MCF 10A (cell line): ENCODE results near the gene HOXA6. TPM values are rescaled to one million over a fixed set of nuclear protein-coding genes. Genes with fewer than 3 reads are reported as not detected.

Source experiments
- BruUV-seq: library from RNA; stranded (reverse); fragments of 400-500 nt; replicated peaks from 2 replicates; lab custom pipeline; 2021; lab: Mats Ljungman, UMichigan
- CTCF ChIA-PET: fragments of 300-600 bp; sonication (Branson Sonifier 250); formaldehyde crosslinking; extraction: SDS; loops from one replicate; lab custom pipeline; 2021; ENCODE audit warnings: antibody characterized with exemption, inconsistent platforms; lab: Yijun Ruan, JAX
- POLR2A ChIA-PET: fragments of 300-600, 350-650 bp; sonication (Branson Sonifier 250); formaldehyde crosslinking; extraction: SDS; loops from one replicate; lab custom pipeline; 2020; ENCODE audit warnings: antibody characterized with exemption, inconsistent platforms; lab: Yijun Ruan, JAX
- DNase-seq: peaks from one replicate; pipeline ENCODE4 v3.0.0-alpha.2; 2018; ENCODE audit not compliant: unreplicated experiment
- H3K27ac Mint-ChIP-seq: one replicate; pipeline ENCODE4 v1.8.0; 2022; ENCODE audit warnings: mild to moderate bottlenecking, low read depth, mixed read lengths; ENCODE audit not compliant: unreplicated experiment
- H3K27me3 Mint-ChIP-seq: one replicate; pipeline ENCODE4 v1.8.0; 2022; ENCODE audit warnings: mixed read lengths; ENCODE audit not compliant: insufficient read depth, unreplicated experiment
- H3K36me3 Mint-ChIP-seq: one replicate; pipeline ENCODE4 v1.8.0; 2022; ENCODE audit warnings: mild to moderate bottlenecking, moderate library complexity, mixed read lengths; ENCODE audit not compliant: insufficient read depth, unreplicated experiment
- H3K4me1 Mint-ChIP-seq: one replicate; pipeline ENCODE4 v1.8.0; 2022; ENCODE audit warnings: mixed read lengths; ENCODE audit not compliant: insufficient read depth, unreplicated experiment
- H3K4me3 Mint-ChIP-seq: one replicate; pipeline ENCODE4 v1.8.0; 2022; ENCODE audit warnings: mild to moderate bottlenecking, moderate library complexity, mixed read lengths; ENCODE audit not compliant: unreplicated experiment
- H3K9me3 Mint-ChIP-seq: one replicate; pipeline ENCODE4 v1.8.0; 2022; ENCODE audit warnings: mixed read lengths; ENCODE audit not compliant: unreplicated experiment
- intact Hi-C: fragments of 100-400 bp; cut with micrococcal nuclease; formaldehyde crosslinking; loops from 2 replicates; pipeline ENCODE4 v1.14.1; 2022
- total RNA-seq: library from RNA; stranded (reverse); gene quantifications from 2 replicates; pipeline ENCODE4 v1.2.3, GENCODE V29; 2022
- TF ChIP-seq, protein P1 (sequence below): fragments of 200-600 bp; IDR thresholded peaks from one replicate; pipeline ENCODE4 v1.8.0; 2022; ENCODE audit warnings: antibody characterized with exemption, mild to moderate bottlenecking; ENCODE audit not compliant: unreplicated experiment

The HOXA6 gene
- total RNA-seq, 1 experiment from 2014 or later: 0.96 TPM

DNA sequence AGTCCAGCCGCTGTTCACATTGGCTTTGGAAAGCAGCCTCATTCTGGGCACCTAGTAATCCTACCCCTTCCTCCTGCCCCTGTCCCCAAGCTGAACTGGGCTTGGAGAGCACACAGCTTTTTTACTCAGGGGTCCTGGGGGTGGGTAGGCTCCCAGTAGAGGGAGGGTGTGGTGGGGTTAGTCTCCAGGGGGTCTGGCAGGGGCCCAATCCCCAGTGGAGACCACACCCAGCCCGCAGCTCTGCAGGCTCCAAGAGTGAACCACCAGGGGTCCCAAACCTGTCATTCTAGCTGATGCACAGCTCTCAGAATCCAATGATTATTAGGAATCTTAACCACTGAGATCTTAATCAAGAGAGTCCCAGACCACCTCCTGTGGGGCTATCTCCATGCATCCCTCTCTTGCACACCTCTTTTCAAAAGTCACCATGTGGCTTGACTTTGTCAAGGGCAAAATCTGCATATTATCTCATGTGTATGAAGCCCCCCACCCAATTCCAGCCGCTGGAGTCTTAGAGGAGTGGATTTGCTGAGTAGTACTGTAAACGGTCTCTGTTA, 34.8 kb upstream of the HOXA6 start:
- TF ChIP-seq, protein P1, sequence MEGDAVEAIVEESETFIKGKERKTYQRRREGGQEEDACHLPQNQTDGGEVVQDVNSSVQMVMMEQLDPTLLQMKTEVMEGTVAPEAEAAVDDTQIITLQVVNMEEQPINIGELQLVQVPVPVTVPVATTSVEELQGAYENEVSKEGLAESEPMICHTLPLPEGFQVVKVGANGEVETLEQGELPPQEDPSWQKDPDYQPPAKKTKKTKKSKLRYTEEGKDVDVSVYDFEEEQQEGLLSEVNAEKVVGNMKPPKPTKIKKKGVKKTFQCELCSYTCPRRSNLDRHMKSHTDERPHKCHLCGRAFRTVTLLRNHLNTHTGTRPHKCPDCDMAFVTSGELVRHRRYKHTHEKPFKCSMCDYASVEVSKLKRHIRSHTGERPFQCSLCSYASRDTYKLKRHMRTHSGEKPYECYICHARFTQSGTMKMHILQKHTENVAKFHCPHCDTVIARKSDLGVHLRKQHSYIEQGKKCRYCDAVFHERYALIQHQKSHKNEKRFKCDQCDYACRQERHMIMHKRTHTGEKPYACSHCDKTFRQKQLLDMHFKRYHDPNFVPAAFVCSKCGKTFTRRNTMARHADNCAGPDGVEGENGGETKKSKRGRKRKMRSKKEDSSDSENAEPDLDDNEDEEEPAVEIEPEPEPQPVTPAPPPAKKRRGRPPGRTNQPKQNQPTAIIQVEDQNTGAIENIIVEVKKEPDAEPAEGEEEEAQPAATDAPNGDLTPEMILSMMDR: no peak
- DNase-seq: no peak
- CTCF ChIA-PET: no interaction called here
- Mint-ChIP-seq H3K36me3 (no peaks in the 10 kb centered on the region), H3K9me3 (no peaks in the 10 kb centered on the region), H3K27me3 (no peaks in the 10 kb centered on the region), H3K4me1 (peaks cover 14% of the 10 kb centered on the region), H3K27ac (no peak overlapping the region), H3K4me3 (no peak overlapping the region)
- POLR2A ChIA-PET: no interaction called here
- intact Hi-C loops: no loop called here
- BruUV-seq: no TSS peak

DNA sequence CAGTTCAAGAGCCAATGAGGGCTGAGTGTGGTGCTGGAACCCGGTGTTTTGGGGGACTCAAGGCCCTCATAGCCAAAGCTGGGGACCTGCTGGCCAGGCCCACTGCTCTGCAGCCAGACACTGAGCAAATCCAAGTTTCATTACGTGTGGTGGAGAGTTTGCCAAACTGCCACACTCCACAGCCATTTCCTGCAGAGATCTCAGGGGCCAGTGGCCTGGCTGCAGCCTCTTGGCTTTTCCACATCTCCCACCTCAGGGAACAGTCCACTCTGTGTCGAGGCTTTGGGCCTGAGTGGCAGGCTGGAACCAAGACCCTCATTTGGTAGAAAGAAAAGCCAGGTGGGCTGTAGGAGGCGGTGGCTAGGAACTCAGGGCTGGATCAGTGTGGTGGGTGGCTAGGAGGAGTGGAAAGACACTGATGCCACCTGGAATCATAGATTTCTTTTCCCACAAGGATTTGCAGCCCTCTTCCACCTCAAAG, 34.3 kb upstream of the HOXA6 start:
- intact Hi-C loops: no loop called here
- BruUV-seq: no TSS peak
- TF ChIP-seq, protein P1: no peak
- Mint-ChIP-seq H3K27me3 (no peaks in the 10 kb centered on the region), H3K4me1 (peaks cover 14% of the 10 kb centered on the region), H3K27ac (no peak overlapping the region), H3K4me3 (no peak overlapping the region), H3K9me3 (no peaks in the 10 kb centered on the region), H3K36me3 (no peaks in the 10 kb centered on the region)
- CTCF ChIA-PET: no interaction called here
- POLR2A ChIA-PET: no interaction called here
- DNase-seq: no peak

DNA sequence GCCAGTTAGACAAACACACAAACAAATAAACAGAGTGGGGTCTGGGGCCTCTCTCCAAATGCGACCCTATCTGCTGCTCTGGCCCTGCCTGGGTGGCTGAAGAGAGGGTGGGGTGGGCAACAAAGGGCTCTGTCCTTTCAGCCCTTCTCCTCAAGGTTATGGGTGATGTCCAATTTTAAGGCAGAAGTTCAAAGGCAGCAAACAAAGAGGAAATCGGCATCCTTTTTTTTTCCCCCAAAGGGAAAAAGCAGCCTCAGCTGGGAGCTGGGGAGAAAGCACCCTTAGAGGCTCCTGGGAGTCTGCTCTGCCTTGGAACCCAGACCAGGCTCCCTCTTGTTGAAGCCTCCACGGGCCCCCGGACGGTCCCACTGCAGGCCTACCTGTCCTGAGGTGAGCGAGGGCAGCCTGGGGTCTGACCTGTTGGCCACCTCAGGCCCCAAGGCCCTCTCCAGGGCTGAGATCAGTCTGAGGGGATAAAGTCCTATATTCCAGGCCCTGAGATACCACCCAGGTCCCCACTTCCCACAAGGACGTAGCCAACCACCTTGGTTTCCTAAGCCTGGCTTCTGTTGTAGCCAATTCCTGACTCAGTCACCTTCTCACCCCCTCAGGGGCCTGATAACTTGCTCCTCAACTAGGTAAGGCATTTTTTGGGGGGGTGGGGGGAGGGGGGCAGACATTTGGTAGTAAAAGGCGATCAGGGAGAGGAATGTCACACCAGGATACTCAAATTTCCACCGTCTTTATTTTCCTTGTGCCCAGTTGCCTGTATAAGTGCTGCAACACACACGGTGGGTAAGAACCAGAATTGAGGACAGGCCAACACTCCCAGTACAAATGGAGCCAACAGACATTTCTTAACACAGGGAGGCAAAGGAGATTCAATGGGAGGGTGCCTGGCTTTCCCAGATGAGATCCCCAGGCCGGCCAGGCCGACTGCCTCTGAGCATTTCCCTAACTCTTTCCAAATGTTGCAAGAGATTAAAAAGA, 33.2 kb upstream of the HOXA6 start:
- no TSS peak for BruUV-seq
- Mint-ChIP-seq H3K27me3 (no peaks in the 10 kb centered on the region), H3K9me3 (no peaks in the 10 kb centered on the region), H3K4me3 (no peak overlapping the region), H3K27ac (no peak overlapping the region), H3K36me3 (no peaks in the 10 kb centered on the region), H3K4me1 (peaks cover 8% of the 10 kb centered on the region)
- intact Hi-C loops: no loop called here
- ChIA-PET CTCF (interaction anchor here (0.6 to 2.4 kb wide), 9 partner anchors 10 to 586 kb away, joined by 3 to 10 read pairs (median 4); no protein-coding TSS in a partner anchor), POLR2A (no interaction called here)
- DNase-seq: no peak
- TF ChIP-seq, protein P1: no peak
